Astrocyte (in vitro differentiated cells and primary cell): ENCODE measurements around the gene OLA1.

Experiments
- CTCF ChIP-seq: IDR thresholded peaks from 2 replicates; pipeline ENCODE4 v1.5.1; 2011; ENCODE audit warnings: low read depth, mild to moderate bottlenecking, inconsistent platforms, low read length, moderate library complexity; ENCODE audit not compliant: insufficient read depth
- EZH2 ChIP-seq: IDR thresholded peaks from 2 replicates; pipeline ENCODE4 v1.6.1; 2012; ENCODE audit warnings: mild to moderate bottlenecking, low read length, inconsistent platforms; ENCODE audit not compliant: insufficient read depth

- no peak for TF ChIP-seq CTCF
- no peak for TF ChIP-seq EZH2
Observed at GRCh38 chr2:174153757-174154680, 94.3 kb downstream of the OLA1 start.
